Tibial nerve (tissue), 4 donors: Measurements from ENCODE around the gene CYP2D6. TPM values are rescaled to one million over a fixed set of nuclear protein-coding genes. Genes with fewer than 3 reads are reported as not detected.

ENCODE experiments used
- DNase-seq, 2 donors: peaks; one replicate each; pipeline ENCODE4 v3.0.0-alpha.2; 2019; ENCODE audit warnings: low spot score in 2 of 2
- H3K27ac ChIP-seq, 4 donors: fragments of 200-600 bp; sonication (generic) in 3 of 4; one replicate each; pipeline ENCODE4 v1.5.1; 2017 to 2019; ENCODE audit warnings: mild to moderate bottlenecking in 1 of 4
- H3K27me3 ChIP-seq, 2 donors: fragments of 200-600 bp; sonication (generic) in 1 of 2; one replicate each; pipeline versions ENCODE4 v1.5.1 to v1.6.0; 2017 to 2019
- H3K36me3 ChIP-seq, 3 donors: fragments of 200-600 bp; sonication (generic); one replicate each; pipeline ENCODE4 v1.5.1; 2018 to 2019
- H3K4me1 ChIP-seq, 4 donors: fragments of 200-600 bp; sonication (generic) in 3 of 4; one replicate each; pipeline ENCODE4 v1.5.1; 2017 to 2019
- H3K4me3 ChIP-seq, 4 donors: fragments of 200-600 bp; sonication (generic) in 3 of 4; one replicate each; pipeline ENCODE4 v1.5.1; 2017 to 2019; ENCODE audit warnings: mild to moderate bottlenecking in 1 of 4, moderate library complexity in 1 of 4
- H3K9me3 ChIP-seq, 4 donors: fragments of 200-600 bp; sonication (generic) in 3 of 4; one replicate each; pipeline ENCODE4 v1.5.1; 2017 to 2019
- EP300 ChIP-seq, 2 donors: sonication (generic); formaldehyde crosslinking; IDR thresholded peaks; one replicate each; pipeline ENCODE4 v1.6.1; 2017; ENCODE audit warnings: antibody characterized with exemption in 2 of 2, mild to moderate bottlenecking in 1 of 2
- POLR2A ChIP-seq, 2 donors: fragments of 450-650 bp; IDR thresholded peaks; one replicate each; pipeline ENCODE4 v1.6.1; 2017; ENCODE audit warnings: antibody characterized with exemption in 2 of 2, mild to moderate bottlenecking in 2 of 2, moderate library complexity in 2 of 2
- WGBS, 2 donors: methylation state at CpG; one replicate each; pipeline ENCODE4 v1.1.5; 2018; 5-methylcytosine and 5-hydroxymethylcytosine counted together
- total RNA-seq, 4 donors: library from RNA; depleted of rRNA; stranded (reverse); fragments of >200 nt; gene quantifications; one replicate each; pipeline ENCODE4 v1.1.0, GENCODE V29; 2016
- TF ChIP-seq, protein P1 (sequence below), 5 experiments: fragments of 200-600 bp in 3 of 5; fragments of 450-650 bp in 2 of 5; sonication (generic) in 3 of 5; IDR thresholded peaks; one replicate each; pipeline ENCODE4 v1.5.1; 2016 to 2019; ENCODE audit warnings: antibody characterized with exemption in 5 of 5, mild to moderate bottlenecking in 3 of 5, moderate library complexity in 2 of 5

The CYP2D6 gene
- total RNA-seq, 4 donors from 2014 or later: 0.30 to 1.1 (median 0.61) TPM

DNA sequence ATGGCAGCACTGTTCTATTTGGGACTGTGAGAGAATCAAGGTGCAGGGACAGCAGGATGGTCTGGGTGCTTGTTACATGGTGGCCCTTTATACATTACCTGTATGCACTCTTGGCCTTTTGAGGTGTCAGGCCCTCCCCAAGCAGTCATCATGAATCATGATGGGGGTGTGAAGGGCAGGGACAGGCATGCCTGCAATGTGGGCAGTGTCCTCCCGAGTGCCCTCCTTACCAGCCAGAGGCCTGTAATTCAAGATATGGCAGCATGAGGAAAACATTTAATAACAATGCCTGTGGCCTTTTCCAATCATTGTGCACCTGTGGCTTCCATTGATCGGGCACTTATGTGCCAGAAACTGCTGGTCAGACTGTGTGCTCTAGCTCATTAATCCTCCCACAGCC is 25.5 kb upstream of the CYP2D6 start:
- TF ChIP-seq, protein P1, sequence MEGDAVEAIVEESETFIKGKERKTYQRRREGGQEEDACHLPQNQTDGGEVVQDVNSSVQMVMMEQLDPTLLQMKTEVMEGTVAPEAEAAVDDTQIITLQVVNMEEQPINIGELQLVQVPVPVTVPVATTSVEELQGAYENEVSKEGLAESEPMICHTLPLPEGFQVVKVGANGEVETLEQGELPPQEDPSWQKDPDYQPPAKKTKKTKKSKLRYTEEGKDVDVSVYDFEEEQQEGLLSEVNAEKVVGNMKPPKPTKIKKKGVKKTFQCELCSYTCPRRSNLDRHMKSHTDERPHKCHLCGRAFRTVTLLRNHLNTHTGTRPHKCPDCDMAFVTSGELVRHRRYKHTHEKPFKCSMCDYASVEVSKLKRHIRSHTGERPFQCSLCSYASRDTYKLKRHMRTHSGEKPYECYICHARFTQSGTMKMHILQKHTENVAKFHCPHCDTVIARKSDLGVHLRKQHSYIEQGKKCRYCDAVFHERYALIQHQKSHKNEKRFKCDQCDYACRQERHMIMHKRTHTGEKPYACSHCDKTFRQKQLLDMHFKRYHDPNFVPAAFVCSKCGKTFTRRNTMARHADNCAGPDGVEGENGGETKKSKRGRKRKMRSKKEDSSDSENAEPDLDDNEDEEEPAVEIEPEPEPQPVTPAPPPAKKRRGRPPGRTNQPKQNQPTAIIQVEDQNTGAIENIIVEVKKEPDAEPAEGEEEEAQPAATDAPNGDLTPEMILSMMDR (IDR thresholded peaks at IDR 0.05): no peak
- no peak for TF ChIP-seq POLR2A (IDR thresholded peaks at IDR 0.05)
- no peak for TF ChIP-seq EP300 (IDR thresholded peaks at IDR 0.05)
- Histone ChIP-seq H3K4me1 (no peaks in the 10 kb centered on the region), H3K27me3 (no peaks in the 10 kb centered on the region), H3K27ac (no peak overlapping the region), H3K4me3 (no peak overlapping the region), H3K9me3 (no peaks in the 10 kb centered on the region), H3K36me3 (peaks cover 0 to 47% (median 4%) of the 10 kb centered on the region in 3 donors)
- WGBS, 2 donors: 69 to 87% methylated on average over 1 to 2 of the region's 2 CpGs
- DNase-seq: no peak

DNA sequence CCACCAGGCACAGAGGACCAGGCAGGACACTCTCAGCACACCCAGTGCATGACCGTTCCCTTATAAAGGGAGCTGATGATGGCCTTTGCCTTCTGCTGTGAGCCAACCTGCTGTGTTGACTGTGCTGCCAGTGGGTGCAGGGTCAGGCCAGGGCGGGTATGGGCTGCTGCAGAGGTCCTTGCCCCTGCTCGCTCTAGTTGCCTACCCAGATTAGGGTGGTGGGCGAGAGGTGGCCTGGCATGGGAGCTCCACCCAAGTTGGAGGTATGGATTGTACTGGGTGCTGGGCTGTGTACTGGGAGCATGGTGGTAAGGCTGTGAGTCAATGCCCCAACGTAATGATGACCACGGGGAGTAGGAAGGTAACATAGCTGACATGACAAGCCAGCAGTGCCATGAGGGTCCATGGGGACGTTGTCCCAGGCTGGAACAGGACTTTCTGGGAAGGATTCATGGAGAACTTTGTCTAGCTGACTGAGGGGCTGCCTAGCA is 24.5 kb upstream of the CYP2D6 start:
- TF ChIP-seq, protein P1 (IDR thresholded peaks at IDR 0.05): no peak
- TF ChIP-seq EP300 (IDR thresholded peaks at IDR 0.05): no peak
- no peak for TF ChIP-seq POLR2A (IDR thresholded peaks at IDR 0.05)
- H3K4me1 ChIP-seq: no peaks in the 10 kb centered on the region
- H3K9me3 ChIP-seq: no peaks in the 10 kb centered on the region
- peaks cover 0 to 54% (median 4%) of the 10 kb centered on the region in 3 donors for H3K36me3 ChIP-seq
- no peaks in the 10 kb centered on the region for H3K27me3 ChIP-seq
- H3K27ac ChIP-seq: no peak overlapping the region
- 79 to 93% methylated on average over 5 to 6 of the region's 7 CpGs for WGBS, 2 donors
- H3K4me3 ChIP-seq: no peak overlapping the region
- no peak for DNase-seq

DNA sequence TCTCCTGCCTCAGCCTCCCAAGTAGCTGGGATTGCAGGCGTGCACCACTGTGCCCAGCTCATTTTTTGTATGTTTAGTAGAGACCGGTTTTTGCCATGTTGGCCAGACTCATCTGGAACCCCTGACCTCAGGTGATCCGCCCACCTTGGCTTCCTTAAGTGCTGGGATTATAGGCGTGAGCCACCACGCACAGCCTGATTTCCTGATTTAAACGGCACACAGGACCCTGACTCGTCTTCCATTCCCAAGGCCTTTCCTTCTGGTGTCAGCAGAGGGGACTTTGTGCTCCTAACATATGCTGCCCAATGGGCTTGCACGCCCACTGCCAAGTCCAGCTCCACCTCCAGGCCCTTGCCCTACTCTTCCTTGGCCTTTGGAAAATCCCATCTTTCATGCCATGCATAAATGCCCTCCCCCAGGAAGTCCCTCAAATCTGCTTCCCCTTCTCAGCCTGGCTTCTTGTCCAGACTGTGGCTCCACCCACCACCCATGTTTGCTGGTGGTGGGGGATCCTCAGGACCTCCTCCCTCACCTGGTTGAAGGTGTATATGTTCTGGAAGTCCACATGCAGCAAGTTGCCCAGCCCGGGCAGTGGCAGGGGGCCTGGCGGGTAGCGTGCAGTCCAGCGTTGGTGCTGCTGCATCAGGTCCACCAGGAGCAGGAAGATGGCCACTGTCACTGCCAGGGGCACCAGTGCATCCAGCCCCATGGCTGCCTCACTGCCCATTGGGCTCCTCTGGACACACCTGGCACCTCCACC is 23.9 kb upstream of the CYP2D6 start:
- Histone ChIP-seq H3K4me3 (no peak overlapping the region), H3K36me3 (peaks cover 0 to 59% (median 4%) of the 10 kb centered on the region in 3 donors), H3K27me3 (no peaks in the 10 kb centered on the region), H3K9me3 (no peaks in the 10 kb centered on the region), H3K27ac (no peak overlapping the region), H3K4me1 (no peaks in the 10 kb centered on the region)
- DNase-seq: no peak
- TF ChIP-seq, protein P1 (IDR thresholded peaks at IDR 0.05): no peak
- no peak for TF ChIP-seq EP300 (IDR thresholded peaks at IDR 0.05)
- no peak for TF ChIP-seq POLR2A (IDR thresholded peaks at IDR 0.05)
- WGBS, 2 donors: 92 to 93% methylated on average over 12 of the region's 12 CpGs

DNA sequence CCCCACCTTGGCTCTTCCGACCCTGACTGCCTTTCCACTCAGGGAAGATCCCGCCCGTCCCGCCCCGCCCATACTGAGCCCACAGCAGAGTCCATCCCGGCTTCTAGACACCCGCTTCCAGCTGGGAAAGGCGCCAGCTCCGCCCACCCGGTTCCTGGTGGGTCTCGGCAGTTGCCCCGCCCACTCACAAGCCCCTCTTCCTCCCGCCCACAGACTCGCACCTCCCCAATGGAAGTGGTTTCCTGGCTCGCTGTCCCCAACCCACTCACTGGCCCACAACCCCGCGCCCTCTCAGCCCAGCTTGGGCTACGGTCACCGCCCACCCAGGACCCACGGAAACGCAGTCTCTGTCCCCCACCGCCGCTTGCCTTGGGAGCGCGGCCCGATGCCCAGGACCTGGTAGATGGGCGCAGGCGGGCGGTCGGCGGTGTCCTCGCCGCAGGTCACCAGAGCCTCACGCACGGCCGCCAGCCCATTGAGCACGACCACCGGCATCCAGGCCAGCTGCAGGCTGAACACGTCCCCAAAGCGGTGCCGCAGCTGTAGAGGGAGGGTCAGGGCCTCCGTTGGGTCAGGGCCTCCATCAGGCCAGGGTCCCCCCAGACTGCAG is 22.2 kb upstream of the CYP2D6 start:
- TF ChIP-seq, protein P1 (IDR thresholded peaks at IDR 0.05): no peak
- TF ChIP-seq POLR2A (IDR thresholded peaks at IDR 0.05) (no peak), EP300 (IDR thresholded peaks at IDR 0.05) (no peak)
- peaks cover 0 to 73% (median 4%) of the 10 kb centered on the region in 3 donors for H3K36me3 ChIP-seq
- H3K27me3 ChIP-seq: no peaks in the 10 kb centered on the region
- no peak for DNase-seq
- H3K4me3 ChIP-seq: no peak overlapping the region
- 73 to 83% methylated on average over 38 to 41 of the region's 42 CpGs for WGBS, 2 donors
- H3K27ac ChIP-seq: no peak overlapping the region
- no peaks in the 10 kb centered on the region for H3K4me1 ChIP-seq
- no peaks in the 10 kb centered on the region for H3K9me3 ChIP-seq
